GM18517 (cell line): ENCODE measurements around the gene RBMS1.
"Not testable (repeated sequence)": the region's sequence is repeated elsewhere in the genome, so short reads cannot be mapped to it uniquely, and the experiment has no call there.

Source experiments
- ATAC-seq: cut with Tn5 transposase; IDR thresholded peaks from one replicate; pipeline ENCODE4 v1.9.1; 2021; ENCODE audit warnings: mild to moderate bottlenecking, moderate library complexity; ENCODE audit not compliant: unreplicated experiment

Gene RBMS1

GRCh38 chr2:160502478-160502877 lies 8.9 kb upstream of the RBMS1 start:
- ATAC-seq, result no peak

GRCh38 chr2:160501370-160501769 lies 7.8 kb upstream of the RBMS1 start:
- ATAC-seq, result no peak

- no peak for ATAC-seq
Observed at GRCh38 chr2:160499865-160500264, 6.3 kb upstream of the RBMS1 start.

- ATAC-seq, result no peak
Observed at GRCh38 chr2:160498137-160498536, 4.5 kb upstream of the RBMS1 start.

GRCh38 chr2:160494201-160494644 lies 616 bp upstream of the RBMS1 start:
- no peak for ATAC-seq

- ATAC-seq, result no peak
Observed at GRCh38 chr2:160492401-160493226, 993 bp downstream of the RBMS1 start.

GRCh38 chr2:160491911-160492371 lies 1.7 kb downstream of the RBMS1 start:
- ATAC-seq, result no peak

GRCh38 chr2:160490733-160491685 lies 2.6 kb downstream of the RBMS1 start:
- no peak for ATAC-seq

GRCh38 chr2:160489111-160489510 lies 4.5 kb downstream of the RBMS1 start:
- no peak for ATAC-seq

- ATAC-seq, result not testable (repeated sequence)
Observed at GRCh38 chr2:160488289-160488688, 5.3 kb downstream of the RBMS1 start.

GRCh38 chr2:160486341-160486740 lies 7.3 kb downstream of the RBMS1 start:
- no peak for ATAC-seq

- ATAC-seq, result no peak
Observed at GRCh38 chr2:160484859-160485520, 8.6 kb downstream of the RBMS1 start.

- no peak for ATAC-seq
Observed at GRCh38 chr2:160482673-160483072, 10.9 kb downstream of the RBMS1 start.

GRCh38 chr2:160479269-160479668 lies 14.3 kb downstream of the RBMS1 start:
- no peak for ATAC-seq

GRCh38 chr2:160478660-160479059 lies 14.9 kb downstream of the RBMS1 start:
- no peak for ATAC-seq

GRCh38 chr2:160477032-160477431 lies 16.6 kb downstream of the RBMS1 start:
- ATAC-seq, result no peak

GRCh38 chr2:160474891-160475787 lies 18.5 kb downstream of the RBMS1 start:
- ATAC-seq, result no peak

- no peak for ATAC-seq
Observed at GRCh38 chr2:160474319-160474645, 19.3 kb downstream of the RBMS1 start.

- ATAC-seq, result no peak
Observed at GRCh38 chr2:160473468-160474318, 19.9 kb downstream of the RBMS1 start.
